ENCODE results near the gene SHMT1. TPM values are rescaled to one million over a fixed set of nuclear protein-coding genes. Genes with fewer than 3 reads are reported as not detected.

SHMT1 gene
- total RNA-seq, 1 donor from 2014 or later = 6.4 TPM

GRCh38 chr17:18322522-18322921 lies 40.8 kb downstream of the SHMT1 start:
- H3K4me2 ChIP-seq (ENCODE audit: low read length) = no peak overlapping the region
- no peak overlapping the region for H3K4me3 ChIP-seq (ENCODE audit: insufficient read depth, low read depth, low read length)
- Mint-ChIP-seq H3K27me3 (ENCODE audit: low read depth, unreplicated experiment) (no peaks in the 10 kb centered on the region), H3K9me3 (ENCODE audit: unreplicated experiment) (peaks cover 6% of the 10 kb centered on the region), H3K4me3 (ENCODE audit: unreplicated experiment) (no peak overlapping the region), H3K4me1 (ENCODE audit: low read depth, unreplicated experiment) (peaks cover 26% of the 10 kb centered on the region), H3K36me3 (ENCODE audit: low read depth, unreplicated experiment) (peaks cover 35% of the 10 kb centered on the region), H3K27ac (ENCODE audit: unreplicated experiment) (no peak overlapping the region)
- H2AFZ ChIP-seq (ENCODE audit: low read depth, low read length) = no peak overlapping the region
- H3K9ac ChIP-seq (ENCODE audit: low read length) = no peak overlapping the region
- H3K27me3 ChIP-seq (ENCODE audit: insufficient read depth, low read length) = no peaks in the 10 kb centered on the region
- H4K20me1 ChIP-seq (ENCODE audit: insufficient read depth, low read length) = peaks cover 80% of the 10 kb centered on the region
- H3K27ac ChIP-seq (ENCODE audit: low read depth, low read length) = no peak overlapping the region
- no peak for FAIRE-seq
- TF ChIP-seq CTCF (IDR thresholded peaks at IDR 0.05; ENCODE audit: insufficient read depth, low read depth, low read length) (no peak), EZH2 (IDR thresholded peaks at IDR 0.05; ENCODE audit: insufficient read depth, low read length) (no peak)
- peaks cover 10% of the 10 kb centered on the region for H3K36me3 ChIP-seq (ENCODE audit: insufficient read depth, low read length)
- peaks cover 63% of the 10 kb centered on the region for H3K79me2 ChIP-seq (ENCODE audit: insufficient read depth, low read length)
- no peak for DNase-seq (ENCODE audit: low read depth)
- no peaks in the 10 kb centered on the region for H3K9me3 ChIP-seq (ENCODE audit: insufficient read depth, low read depth, low read length)
- H3K4me1 ChIP-seq (ENCODE audit: insufficient read depth, low read length) = peaks cover 19% of the 10 kb centered on the region

GRCh38 chr17:18321309-18321708 lies 42.0 kb downstream of the SHMT1 start:
- no peaks in the 10 kb centered on the region for H3K9me3 ChIP-seq (ENCODE audit: insufficient read depth, low read depth, low read length)
- Mint-ChIP-seq H3K36me3 (ENCODE audit: low read depth, unreplicated experiment) (peaks cover 36% of the 10 kb centered on the region), H3K27me3 (ENCODE audit: low read depth, unreplicated experiment) (no peaks in the 10 kb centered on the region), H3K9me3 (ENCODE audit: unreplicated experiment) (peaks cover 6% of the 10 kb centered on the region), H3K27ac (ENCODE audit: unreplicated experiment) (no peak overlapping the region), H3K4me3 (ENCODE audit: unreplicated experiment) (peak overlapping the region; percentile 50), H3K4me1 (ENCODE audit: low read depth, unreplicated experiment) (peaks cover 27% of the 10 kb centered on the region)
- H3K4me3 ChIP-seq (ENCODE audit: insufficient read depth, low read depth, low read length) = no peak overlapping the region
- H2AFZ ChIP-seq (ENCODE audit: low read depth, low read length) = no peak overlapping the region
- H3K4me1 ChIP-seq (ENCODE audit: insufficient read depth, low read length) = peaks cover 19% of the 10 kb centered on the region
- no peak overlapping the region for H3K27ac ChIP-seq (ENCODE audit: low read depth, low read length)
- no peaks in the 10 kb centered on the region for H3K27me3 ChIP-seq (ENCODE audit: insufficient read depth, low read length)
- FAIRE-seq = no peak
- H3K4me2 ChIP-seq (ENCODE audit: low read length) = no peak overlapping the region
- peaks cover 75% of the 10 kb centered on the region for H3K79me2 ChIP-seq (ENCODE audit: insufficient read depth, low read length)
- peaks cover 82% of the 10 kb centered on the region for H4K20me1 ChIP-seq (ENCODE audit: insufficient read depth, low read length)
- peak; percentile 17 for TF ChIP-seq CTCF (IDR thresholded peaks at IDR 0.05; ENCODE audit: insufficient read depth, low read depth, low read length)
- TF ChIP-seq EZH2 (IDR thresholded peaks at IDR 0.05; ENCODE audit: insufficient read depth, low read length) = no peak
- peaks cover 16% of the 10 kb centered on the region for H3K36me3 ChIP-seq (ENCODE audit: insufficient read depth, low read length)
- no peak for DNase-seq (ENCODE audit: low read depth)
- no peak overlapping the region for H3K9ac ChIP-seq (ENCODE audit: low read length)

GRCh38 chr17:18320301-18320700 lies 43.0 kb downstream of the SHMT1 start:
- FAIRE-seq (no peak), DNase-seq (ENCODE audit: low read depth) (no peak)
- peaks cover 6% of the 10 kb centered on the region for H3K9me3 Mint-ChIP-seq (ENCODE audit: unreplicated experiment)
- H3K27ac Mint-ChIP-seq (ENCODE audit: unreplicated experiment) = no peak overlapping the region
- peaks cover 35% of the 10 kb centered on the region for H3K4me1 Mint-ChIP-seq (ENCODE audit: low read depth, unreplicated experiment)
- Histone ChIP-seq H3K36me3 (ENCODE audit: insufficient read depth, low read length) (peaks cover 16% of the 10 kb centered on the region), H3K27ac (ENCODE audit: low read depth, low read length) (no peak overlapping the region), H3K4me3 (ENCODE audit: insufficient read depth, low read depth, low read length) (no peak overlapping the region), H3K27me3 (ENCODE audit: insufficient read depth, low read length) (no peaks in the 10 kb centered on the region), H2AFZ (ENCODE audit: low read depth, low read length) (no peak overlapping the region), H3K4me1 (ENCODE audit: insufficient read depth, low read length) (peaks cover 27% of the 10 kb centered on the region), H3K9me3 (ENCODE audit: insufficient read depth, low read depth, low read length) (no peaks in the 10 kb centered on the region), H3K9ac (ENCODE audit: low read length) (no peak overlapping the region), H4K20me1 (ENCODE audit: insufficient read depth, low read length) (peaks cover 81% of the 10 kb centered on the region), H3K79me2 (ENCODE audit: insufficient read depth, low read length) (peaks cover 85% of the 10 kb centered on the region), H3K4me2 (ENCODE audit: low read length) (peak overlapping the region; percentile 51)
- TF ChIP-seq EZH2 (IDR thresholded peaks at IDR 0.05; ENCODE audit: insufficient read depth, low read length) (no peak), CTCF (IDR thresholded peaks at IDR 0.05; ENCODE audit: insufficient read depth, low read depth, low read length) (no peak)
- H3K27me3 Mint-ChIP-seq (ENCODE audit: low read depth, unreplicated experiment) = no peaks in the 10 kb centered on the region
- peaks cover 34% of the 10 kb centered on the region for H3K36me3 Mint-ChIP-seq (ENCODE audit: low read depth, unreplicated experiment)
- no peak overlapping the region for H3K4me3 Mint-ChIP-seq (ENCODE audit: unreplicated experiment)

Measured in astrocyte (in vitro differentiated cells and primary cell).